Endothelial cell of umbilical vein (primary cell): ENCODE results near the gene DLST.

Source experiments
- MYC ChIP-seq: IDR thresholded peaks from one replicate; pipeline ENCODE4 v1.6.1; 2011; ENCODE audit warnings: mild to moderate bottlenecking, low read depth, low read length
- POLR2A ChIP-seq: IDR thresholded peaks from 2 replicates; pipeline ENCODE4 v1.6.1; 2012; ENCODE audit warnings: low read depth, mild to moderate bottlenecking, control low read depth, low read length
- POLR2AphosphoS5 ChIP-seq: IDR thresholded peaks from 2 replicates; pipeline ENCODE4 v1.6.1; 2012; ENCODE audit warnings: low read depth, mild to moderate bottlenecking, control low read depth, low read length, moderate library complexity; ENCODE audit not compliant: insufficient read depth
- TF ChIP-seq, protein P1 (sequence below), 2 donors: IDR thresholded peaks; 1 replicate in 1 of 2; 2 replicates in 1 of 2; pipeline ENCODE4 v1.5.1; 2011; ENCODE audit warnings: low read length in 2 of 2, mild to moderate bottlenecking in 2 of 2, moderate library complexity in 2 of 2, control low read depth in 1 of 2, inconsistent platforms in 1 of 2, low read depth in 1 of 2; ENCODE audit not compliant: insufficient read depth in 1 of 2; ENCODE audit errors: extremely low read depth in 1 of 2

- TF ChIP-seq, protein P1, sequence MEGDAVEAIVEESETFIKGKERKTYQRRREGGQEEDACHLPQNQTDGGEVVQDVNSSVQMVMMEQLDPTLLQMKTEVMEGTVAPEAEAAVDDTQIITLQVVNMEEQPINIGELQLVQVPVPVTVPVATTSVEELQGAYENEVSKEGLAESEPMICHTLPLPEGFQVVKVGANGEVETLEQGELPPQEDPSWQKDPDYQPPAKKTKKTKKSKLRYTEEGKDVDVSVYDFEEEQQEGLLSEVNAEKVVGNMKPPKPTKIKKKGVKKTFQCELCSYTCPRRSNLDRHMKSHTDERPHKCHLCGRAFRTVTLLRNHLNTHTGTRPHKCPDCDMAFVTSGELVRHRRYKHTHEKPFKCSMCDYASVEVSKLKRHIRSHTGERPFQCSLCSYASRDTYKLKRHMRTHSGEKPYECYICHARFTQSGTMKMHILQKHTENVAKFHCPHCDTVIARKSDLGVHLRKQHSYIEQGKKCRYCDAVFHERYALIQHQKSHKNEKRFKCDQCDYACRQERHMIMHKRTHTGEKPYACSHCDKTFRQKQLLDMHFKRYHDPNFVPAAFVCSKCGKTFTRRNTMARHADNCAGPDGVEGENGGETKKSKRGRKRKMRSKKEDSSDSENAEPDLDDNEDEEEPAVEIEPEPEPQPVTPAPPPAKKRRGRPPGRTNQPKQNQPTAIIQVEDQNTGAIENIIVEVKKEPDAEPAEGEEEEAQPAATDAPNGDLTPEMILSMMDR (IDR thresholded peaks at IDR 0.05; ENCODE audit: extremely low read depth in 1 of 2, insufficient read depth in 1 of 2, low read depth in 1 of 2, low read length in 2 of 2) = peak; percentile 24 to 34
- no peak for TF ChIP-seq POLR2AphosphoS5
- TF ChIP-seq MYC = no peak
- no peak for TF ChIP-seq POLR2A
These were observed 25.3 kb downstream of the DLST start for GRCh38 chr14:74906925-74907521.
